ENCODE results near the gene TMED1. TPM values are rescaled to one million over a fixed set of nuclear protein-coding genes. Genes with fewer than 3 reads are reported as not detected.

The TMED1 gene
- total RNA-seq, 6 experiments from 2014 or later, result 42.8 to 65.0 (median 48.1) TPM

DNA sequence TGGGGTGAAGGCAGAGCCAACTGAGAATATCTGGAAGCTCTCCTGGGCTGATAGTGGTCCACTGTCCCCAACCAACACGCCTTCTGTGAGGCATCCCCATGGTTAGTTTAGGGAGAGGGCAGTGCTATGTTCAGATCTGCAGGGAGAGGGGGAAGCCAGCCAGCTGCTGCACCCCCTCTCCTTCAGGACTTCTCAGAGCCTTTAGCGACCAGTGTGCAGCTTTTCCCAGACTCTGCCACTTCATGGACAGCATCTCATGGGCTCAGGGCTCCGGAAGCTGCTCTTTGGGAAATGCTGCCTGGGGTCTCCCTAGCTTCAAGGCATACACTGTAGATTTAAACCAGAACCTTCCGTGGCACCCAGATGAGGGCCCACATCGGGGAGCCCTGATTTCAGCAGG is 33.5 kb downstream of the TMED1 start:
- TF ChIP-seq, protein P1, sequence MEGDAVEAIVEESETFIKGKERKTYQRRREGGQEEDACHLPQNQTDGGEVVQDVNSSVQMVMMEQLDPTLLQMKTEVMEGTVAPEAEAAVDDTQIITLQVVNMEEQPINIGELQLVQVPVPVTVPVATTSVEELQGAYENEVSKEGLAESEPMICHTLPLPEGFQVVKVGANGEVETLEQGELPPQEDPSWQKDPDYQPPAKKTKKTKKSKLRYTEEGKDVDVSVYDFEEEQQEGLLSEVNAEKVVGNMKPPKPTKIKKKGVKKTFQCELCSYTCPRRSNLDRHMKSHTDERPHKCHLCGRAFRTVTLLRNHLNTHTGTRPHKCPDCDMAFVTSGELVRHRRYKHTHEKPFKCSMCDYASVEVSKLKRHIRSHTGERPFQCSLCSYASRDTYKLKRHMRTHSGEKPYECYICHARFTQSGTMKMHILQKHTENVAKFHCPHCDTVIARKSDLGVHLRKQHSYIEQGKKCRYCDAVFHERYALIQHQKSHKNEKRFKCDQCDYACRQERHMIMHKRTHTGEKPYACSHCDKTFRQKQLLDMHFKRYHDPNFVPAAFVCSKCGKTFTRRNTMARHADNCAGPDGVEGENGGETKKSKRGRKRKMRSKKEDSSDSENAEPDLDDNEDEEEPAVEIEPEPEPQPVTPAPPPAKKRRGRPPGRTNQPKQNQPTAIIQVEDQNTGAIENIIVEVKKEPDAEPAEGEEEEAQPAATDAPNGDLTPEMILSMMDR (IDR thresholded peaks at IDR 0.05), result no peak
- no peak for DNase-seq
- H3K27me3 Mint-ChIP-seq (ENCODE audit: insufficient read depth), result peaks cover 2% of the 10 kb centered on the region
- H3K36me3 Mint-ChIP-seq (ENCODE audit: low read depth), result peaks cover 15% of the 10 kb centered on the region
- no peak overlapping the region for H3K27ac Mint-ChIP-seq
- no peaks in the 10 kb centered on the region for H3K4me1 Mint-ChIP-seq (ENCODE audit: low read depth)
- peaks cover 5% of the 10 kb centered on the region for H3K9me3 Mint-ChIP-seq
- H3K4me3 Mint-ChIP-seq, result no peak overlapping the region

DNA sequence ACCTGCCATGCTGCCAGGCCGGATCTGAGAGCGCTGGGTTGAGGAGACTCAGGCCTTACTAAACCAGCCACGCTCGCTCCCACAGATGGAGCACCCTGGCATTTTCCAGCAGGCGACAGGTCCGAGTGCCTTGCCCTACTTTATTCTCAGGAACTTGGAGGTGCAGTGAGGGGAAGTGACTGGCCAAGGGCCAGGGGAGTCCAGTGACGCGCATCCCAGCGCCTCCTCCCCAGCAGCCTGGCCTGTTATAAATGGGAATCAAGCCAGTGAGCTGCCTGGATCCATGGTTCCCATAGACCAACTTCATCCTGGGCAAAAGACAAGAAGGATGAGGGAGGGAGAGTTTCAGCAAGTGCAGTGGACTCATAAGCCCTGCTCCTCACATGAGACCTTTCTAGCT is 35.5 kb downstream of the TMED1 start:
- H3K4me1 Mint-ChIP-seq (ENCODE audit: low read depth), result no peaks in the 10 kb centered on the region
- DNase-seq, result no peak
- peaks cover 5% of the 10 kb centered on the region for H3K9me3 Mint-ChIP-seq
- no peak overlapping the region for H3K4me3 Mint-ChIP-seq
- peaks cover 15% of the 10 kb centered on the region for H3K36me3 Mint-ChIP-seq (ENCODE audit: low read depth)
- TF ChIP-seq, protein P1 (IDR thresholded peaks at IDR 0.05), result no peak
- peaks cover 2% of the 10 kb centered on the region for H3K27me3 Mint-ChIP-seq (ENCODE audit: insufficient read depth)
- no peak overlapping the region for H3K27ac Mint-ChIP-seq

- Mint-ChIP-seq H3K9me3 (no peaks in the 10 kb centered on the region), H3K27ac (no peak overlapping the region; the same call in 1 of the 2 replicates), H3K4me3 (no peak overlapping the region), H3K4me1 (ENCODE audit: low read depth) (no peaks in the 10 kb centered on the region), H3K27me3 (ENCODE audit: insufficient read depth) (peaks cover 2% of the 10 kb centered on the region), H3K36me3 (ENCODE audit: low read depth) (peaks cover 10% of the 10 kb centered on the region)
- no peak for DNase-seq
- TF ChIP-seq, protein P1 (IDR thresholded peaks at IDR 0.05), result no peak
These were observed 38.3 kb downstream of the TMED1 start for GRCh38 chr19:10797541-10798256.

DNA sequence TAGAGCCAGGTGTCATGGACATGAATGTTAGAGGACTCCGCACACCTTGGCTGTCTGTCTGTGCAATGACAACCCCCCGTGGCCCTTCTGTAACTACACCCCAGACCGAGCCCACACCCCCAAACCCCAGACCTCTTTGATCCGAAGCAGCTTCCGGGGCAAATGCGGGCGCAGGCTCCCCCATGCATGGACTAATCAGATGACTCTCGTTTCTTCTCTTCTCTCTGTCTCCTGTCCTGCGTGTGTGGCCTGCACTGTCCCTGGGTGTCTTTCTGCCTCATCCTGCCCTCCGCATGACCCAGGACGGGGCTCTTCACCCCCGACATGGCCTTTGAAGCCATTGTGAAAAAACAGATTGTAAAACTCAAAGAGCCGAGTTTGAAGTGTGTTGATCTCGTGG is 38.9 kb downstream of the TMED1 start:
- H3K27ac Mint-ChIP-seq, result no peak overlapping the region
- no peak overlapping the region for H3K4me3 Mint-ChIP-seq
- H3K9me3 Mint-ChIP-seq, result no peaks in the 10 kb centered on the region

DNA sequence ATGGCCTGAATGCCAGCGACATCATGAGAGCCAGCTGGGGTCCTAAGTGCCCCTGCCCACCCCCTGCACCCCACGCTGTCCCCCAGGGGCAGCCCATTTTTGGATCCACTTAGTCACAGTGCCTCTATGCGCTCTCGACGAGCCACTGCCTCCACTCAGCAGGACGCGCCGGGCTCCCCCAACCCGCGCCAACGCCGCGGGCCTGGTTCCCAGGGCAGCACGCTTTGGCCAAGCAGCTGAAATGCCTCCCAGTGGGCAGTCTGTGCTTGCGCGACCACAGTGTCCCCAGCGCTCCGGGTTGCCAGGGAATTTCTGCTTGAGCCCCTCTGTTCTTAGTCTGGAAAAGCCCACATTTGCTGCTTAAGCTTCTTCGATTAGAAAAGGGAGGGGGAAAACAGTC is 39.4 kb downstream of the TMED1 start:
- Mint-ChIP-seq H3K27me3 (ENCODE audit: insufficient read depth) (peaks cover 2% of the 10 kb centered on the region), H3K36me3 (ENCODE audit: low read depth) (peaks cover 4% of the 10 kb centered on the region; the same call in 1 of the 2 replicates), H3K27ac (no peak overlapping the region), H3K4me3 (no peak overlapping the region), H3K9me3 (no peaks in the 10 kb centered on the region), H3K4me1 (ENCODE audit: low read depth) (no peaks in the 10 kb centered on the region)
- no peak for DNase-seq
- TF ChIP-seq, protein P1 (IDR thresholded peaks at IDR 0.05), result no peak

More for the DNA sequence above, 38.9 kb downstream of the TMED1 start:
- Mint-ChIP-seq H3K4me1 (ENCODE audit: low read depth) (no peaks in the 10 kb centered on the region), H3K36me3 (ENCODE audit: low read depth) (peaks cover 5% of the 10 kb centered on the region), H3K27me3 (ENCODE audit: insufficient read depth) (peaks cover 2% of the 10 kb centered on the region)
- no peak for DNase-seq
- TF ChIP-seq, protein P1 (IDR thresholded peaks at IDR 0.05), result no peak
